DMS 273 treated with DMSO at 0.1 percent for 48 hours (cell line): Measurements from ENCODE around the gene TMEM134.
"Not testable (repeated sequence)": the region's sequence is repeated elsewhere in the genome, so short reads cannot be mapped to it uniquely, and the experiment has no call there.

Experiments used
- DNase-seq: peaks from one replicate; lab custom pipeline; 2025; lab: John Stamatoyannopoulos, UW

TMEM134 gene

GRCh38 chr11:67485873-67486361 lies 16.9 kb upstream of the TMEM134 start:
- DNase-seq = not testable (repeated sequence)

DNA sequence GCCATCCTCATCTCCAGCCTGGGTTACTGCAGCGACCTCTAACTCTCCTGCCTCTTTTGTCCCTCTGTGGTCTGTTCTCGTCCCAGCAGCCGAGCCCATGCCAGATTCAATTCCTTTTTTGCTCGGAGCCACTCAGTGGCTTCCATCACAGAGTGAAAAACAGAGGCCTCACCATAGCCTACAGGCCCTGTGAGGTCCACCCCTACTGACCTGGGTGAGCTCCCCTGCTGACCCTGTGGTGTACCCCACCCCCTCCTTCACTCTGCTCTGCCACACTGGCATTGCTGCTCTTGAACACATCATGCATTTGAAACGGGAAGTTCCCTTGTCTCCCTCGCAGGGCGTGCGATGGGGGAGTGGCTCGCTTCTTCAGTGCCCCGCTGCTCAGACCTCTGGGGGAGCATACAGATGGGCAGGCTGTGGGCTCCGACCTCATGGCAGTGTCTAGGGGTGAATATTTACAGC lies 15.8 kb upstream of the TMEM134 start:
- DNase-seq = no peak

DNA sequence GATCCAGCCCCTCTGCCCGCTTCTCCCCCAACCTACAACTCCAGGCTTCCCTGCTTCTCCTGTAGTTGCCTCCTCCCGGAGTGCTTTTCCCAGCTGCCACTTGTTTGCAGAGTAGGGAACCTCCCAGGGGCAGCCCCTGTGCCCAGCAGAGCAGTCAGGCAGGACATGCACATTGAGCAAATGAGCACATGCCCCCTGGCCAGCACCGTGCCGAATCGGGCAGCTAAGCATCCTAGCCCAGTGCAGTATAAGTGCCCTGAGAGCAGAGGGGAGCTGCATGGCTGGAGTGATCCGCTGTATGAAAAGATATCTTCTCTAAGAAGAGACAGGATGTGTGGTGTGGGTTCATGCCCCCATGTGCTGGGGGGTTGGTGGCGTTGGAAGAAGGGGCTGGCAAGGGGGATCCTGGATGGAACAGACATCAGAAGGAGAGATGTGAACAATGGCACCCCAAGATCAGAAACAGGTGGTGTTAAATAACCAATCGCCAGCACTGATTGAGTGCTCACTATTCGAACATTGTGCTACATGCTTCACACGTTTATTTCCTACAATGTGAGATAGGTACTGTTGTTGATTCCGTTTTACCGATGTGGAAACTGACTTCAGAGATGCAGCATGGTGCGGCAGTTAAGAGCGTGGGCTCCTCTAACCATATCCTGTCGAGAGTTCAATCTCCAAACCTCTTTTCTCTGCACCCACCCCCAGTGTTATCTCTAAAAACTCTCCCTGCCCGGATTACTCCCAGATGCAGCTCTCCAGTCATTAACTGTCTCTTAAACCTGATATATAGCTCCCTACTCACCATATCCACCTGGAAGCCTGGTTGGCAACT lies 15.0 kb upstream of the TMEM134 start:
- no peak for DNase-seq

DNA sequence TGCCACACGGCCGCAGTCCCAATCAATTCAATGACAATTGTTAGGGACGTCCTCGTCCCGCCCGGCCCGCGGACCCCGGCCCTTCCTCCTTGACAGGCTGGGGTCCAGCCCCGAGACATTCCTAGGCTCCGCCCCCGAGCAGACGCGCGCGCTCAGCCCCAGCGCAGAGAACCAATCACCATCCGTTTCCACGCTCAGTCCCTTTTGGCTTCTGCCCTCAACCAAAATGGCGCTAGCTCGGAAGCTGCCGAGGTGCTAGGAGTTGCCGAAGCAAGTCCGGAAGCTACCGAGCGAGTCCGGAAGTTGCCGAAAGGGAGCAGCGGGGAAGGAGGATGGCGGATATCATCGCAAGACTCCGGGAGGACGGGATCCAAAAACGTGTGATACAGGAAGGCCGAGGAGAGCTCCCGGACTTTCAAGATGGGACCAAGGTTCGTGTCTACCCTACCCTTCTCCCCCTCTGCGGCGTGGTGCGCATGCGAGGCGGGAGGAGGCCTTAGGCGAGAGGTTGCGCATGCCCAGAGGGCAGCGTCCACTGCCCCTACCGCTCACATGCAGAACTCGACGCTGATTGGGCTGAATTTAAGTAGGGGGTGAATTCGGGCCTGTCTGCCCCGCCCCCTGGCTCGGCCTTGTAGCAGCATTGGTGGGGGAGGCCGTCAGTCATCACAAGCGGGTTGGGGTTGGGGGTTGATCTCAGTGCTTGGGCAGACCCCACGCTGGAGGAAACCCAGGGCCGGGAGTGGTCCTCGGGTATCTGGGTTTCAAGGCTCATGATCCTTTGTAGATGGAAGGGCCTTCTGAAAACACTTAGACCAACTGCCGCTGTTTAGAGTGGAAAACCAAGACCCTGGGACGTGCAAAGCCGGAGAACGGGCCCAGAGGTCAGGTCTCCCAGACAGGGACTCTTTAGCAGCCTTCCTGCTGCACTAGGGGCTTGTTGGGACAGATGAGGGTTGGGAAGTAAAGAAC lies 14.1 kb upstream of the TMEM134 start, which contains the start of gene AIP:
Gene AIP, plus strand, starts transcription at position 200 of the 972 bp plus-strand sequence. Its CDS starts 133 bp downstream, at position 333.
- DNase-seq = peak; percentile 85

GRCh38 chr11:67482275-67482826 lies 13.3 kb upstream of the TMEM134 start:
- DNase-seq = no peak

DNA sequence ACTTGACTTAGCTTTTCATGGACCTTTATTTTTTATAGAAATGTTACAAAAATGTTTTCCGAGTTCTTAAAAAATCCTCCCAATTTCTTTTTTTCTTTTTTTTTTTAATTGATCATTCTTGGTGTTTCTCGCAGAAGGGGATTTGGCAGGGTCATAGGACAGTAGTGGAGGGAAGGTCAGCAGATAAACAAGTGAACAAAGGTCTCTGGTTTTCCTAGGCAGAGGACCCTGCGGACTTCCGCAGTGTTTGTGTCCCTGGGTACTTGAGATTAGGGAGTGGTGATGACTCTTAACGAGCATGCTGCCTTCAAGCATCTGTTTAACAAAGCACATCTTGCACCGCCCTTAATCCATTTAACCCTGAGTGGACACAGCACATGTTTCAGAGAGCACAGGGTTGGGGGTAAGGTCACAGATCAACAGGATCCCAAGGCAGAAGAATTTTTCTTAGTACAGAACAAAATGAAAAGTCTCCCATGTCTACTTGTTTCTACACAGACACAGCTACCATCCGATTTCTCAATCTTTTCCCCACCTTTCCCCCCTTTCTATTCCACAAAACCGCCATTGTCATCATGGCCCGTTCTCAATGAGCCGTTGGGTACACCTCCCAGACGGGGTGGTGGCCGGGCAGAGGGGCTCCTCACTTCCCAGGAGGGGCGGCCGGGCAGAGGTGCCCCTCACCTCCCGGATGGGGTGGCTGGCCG lies 8.4 kb upstream of the TMEM134 start:
- not testable (repeated sequence) for DNase-seq

GRCh38 chr11:67476692-67477091 lies 7.6 kb upstream of the TMEM134 start:
- DNase-seq = not testable (repeated sequence)

DNA sequence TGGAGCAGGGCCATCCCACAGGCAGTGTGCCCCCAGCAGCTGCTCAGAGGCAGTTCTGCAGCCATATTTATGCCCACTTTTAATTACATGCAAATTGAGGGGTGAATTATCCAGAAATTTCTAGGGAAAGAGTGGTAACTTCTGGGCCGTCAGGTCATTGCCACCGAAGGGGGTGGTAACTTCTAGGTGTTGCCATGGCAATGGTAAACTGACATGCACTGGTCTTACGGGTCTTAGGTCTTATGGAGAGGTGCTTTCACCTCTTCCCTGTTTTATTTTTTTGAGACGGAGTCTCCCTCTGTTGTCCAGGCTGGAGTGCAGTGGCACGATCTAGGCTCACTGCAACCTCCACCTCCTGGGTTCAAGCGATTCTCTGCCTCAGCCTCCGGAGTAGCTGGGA lies 3.8 kb upstream of the TMEM134 start:
- DNase-seq = no peak

DNA sequence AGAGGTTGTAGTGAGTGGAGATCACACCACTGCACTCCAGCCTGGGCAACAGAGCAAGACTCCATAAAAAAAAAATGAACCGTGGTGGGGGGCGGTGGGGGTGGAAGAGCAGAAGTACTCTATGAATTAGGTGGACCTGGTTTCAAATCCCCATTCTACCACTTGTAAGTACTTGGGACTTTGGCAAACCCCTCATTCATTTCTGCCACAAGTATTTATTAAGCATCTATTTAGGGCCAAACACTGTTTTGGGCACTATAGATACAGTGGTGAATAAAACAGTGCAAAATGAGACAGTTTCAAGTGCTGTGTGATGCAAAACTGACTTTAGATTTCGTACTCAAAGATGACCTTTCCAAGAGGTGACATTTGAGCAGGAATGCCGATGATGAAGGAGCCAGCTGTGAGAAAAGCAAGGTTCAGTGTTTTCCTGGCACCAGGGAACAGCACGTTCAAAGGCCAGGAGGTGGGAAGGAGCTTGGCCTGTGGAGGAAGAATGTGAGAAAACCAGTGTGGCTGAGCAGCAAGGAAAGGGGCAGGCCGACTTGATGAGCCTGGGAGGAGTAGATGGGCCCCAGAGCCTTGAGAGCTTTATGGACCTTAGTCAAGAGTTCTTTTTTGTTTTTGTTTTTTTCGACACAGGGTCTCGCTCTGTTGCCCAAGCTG lies 1.4 kb upstream of the TMEM134 start:
- no peak for DNase-seq

DNA sequence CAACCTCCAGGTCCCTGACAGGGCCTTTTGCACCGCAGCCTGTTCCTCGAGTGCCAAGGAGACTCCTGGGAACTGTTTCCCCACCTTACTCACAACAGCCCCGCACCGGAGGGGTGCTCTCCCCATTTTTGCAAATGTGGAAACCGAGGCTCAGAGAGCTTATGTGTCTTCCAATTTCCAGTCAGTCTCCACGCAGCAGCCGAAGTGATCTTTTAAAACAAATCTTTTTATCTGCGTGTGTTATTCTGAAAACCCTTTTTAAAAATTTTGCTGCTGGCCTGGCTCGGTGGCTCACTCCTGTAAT lies 409 bp upstream of the TMEM134 start:
- DNase-seq = no peak

DNA sequence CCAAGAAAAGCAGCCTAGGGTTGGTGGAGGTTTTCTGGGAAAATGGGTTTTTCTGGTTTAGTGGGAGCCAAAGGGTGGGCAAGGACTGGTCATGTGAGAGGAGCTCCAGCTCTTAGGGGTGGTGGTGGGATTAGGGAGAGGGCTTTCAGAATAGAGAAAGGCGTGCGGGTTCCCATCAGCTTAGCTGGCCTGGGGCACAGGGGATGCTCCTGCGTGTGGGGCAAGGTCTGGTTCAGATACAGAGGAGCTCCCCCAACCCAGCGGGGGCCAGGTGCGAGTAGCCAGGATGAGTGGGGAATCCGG lies 644 bp downstream of the TMEM134 start:
- DNase-seq = no peak

- no peak for DNase-seq
These were observed 995 bp downstream of the TMEM134 start for GRCh38 chr11:67468056-67468455.

- DNase-seq = no peak
These were observed 1.9 kb downstream of the TMEM134 start for GRCh38 chr11:67466962-67467771.

DNA sequence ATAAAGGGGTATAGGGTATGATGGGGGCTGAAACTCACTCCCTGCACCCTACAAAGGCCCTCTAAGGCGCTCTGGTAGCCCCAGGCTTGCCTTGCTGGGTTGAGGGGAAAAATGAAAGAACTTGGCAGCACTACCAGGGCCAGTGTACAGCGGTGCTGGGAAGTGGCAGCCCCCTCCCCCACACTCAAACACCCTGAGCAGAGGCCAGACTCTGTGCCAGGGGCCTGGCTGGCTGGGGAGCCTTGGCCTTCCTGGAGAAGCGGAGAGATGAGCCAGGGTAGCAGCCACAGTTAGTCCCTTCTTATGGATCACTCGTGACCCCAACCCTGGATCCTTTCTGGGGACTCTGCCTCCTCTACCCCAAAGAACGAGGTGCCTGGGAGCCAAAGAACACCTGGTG lies 2.7 kb downstream of the TMEM134 start:
- DNase-seq = no peak

DNA sequence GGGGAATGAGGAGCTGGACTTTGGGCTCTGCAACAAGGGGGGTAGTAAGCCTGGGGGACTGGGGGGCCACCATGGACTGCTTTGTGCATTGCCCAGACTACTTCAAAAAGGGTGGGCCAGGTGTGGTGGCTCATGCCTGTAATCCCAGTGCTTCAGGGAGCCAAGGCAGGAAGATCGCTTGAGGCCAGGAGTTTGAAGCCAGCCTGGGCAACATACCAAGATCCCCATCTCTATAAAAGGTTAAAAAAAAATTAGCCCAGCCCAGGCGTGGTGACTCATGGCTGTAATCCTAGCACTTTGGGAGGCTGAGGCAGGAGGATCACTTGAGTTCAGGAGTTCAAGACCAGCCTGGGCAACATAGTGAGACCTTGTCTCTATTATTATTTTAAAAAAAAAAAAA lies 3.5 kb downstream of the TMEM134 start:
- not testable (repeated sequence) for DNase-seq

DNA sequence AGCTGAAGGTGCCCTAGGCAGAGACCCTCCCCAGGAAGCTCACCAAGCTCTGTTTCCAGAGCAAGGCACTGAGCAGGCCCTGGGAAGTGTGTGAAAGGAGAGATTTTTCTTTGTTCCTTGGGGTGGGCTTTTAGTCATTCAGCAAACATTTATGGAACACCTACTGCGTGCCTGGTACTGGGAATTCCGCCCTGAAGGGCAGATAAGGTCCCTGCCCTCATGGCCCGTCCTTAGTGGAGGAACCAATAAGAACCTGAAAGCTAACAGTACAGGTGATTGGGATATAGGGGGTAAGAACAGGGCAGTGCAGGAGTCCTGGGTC lies 3.9 kb downstream of the TMEM134 start:
- DNase-seq = no peak

- DNase-seq = no peak
These were observed 4.5 kb downstream of the TMEM134 start for GRCh38 chr11:67464411-67465188.

GRCh38 chr11:67463680-67464410 lies 5.2 kb downstream of the TMEM134 start:
- no peak for DNase-seq

DNA sequence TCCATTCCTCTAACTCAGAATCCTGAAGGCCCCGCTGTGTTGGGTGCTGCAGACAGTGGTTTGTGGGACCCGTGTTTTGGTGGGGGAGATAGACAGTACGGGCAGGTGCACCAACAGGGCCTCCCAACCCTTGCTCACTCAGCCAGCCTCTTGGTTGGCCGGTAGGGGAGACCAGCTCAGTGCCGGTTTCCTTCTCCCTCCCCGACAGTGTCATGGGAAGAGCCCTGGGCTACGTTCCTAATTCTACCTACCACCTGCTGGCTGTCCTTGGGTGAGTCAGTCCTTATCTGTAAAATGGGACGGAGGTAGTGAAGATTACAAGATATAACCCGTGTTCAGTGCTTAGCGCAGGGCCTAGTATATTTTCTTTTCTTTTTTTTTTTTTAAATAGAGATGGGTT lies 5.9 kb downstream of the TMEM134 start:
- DNase-seq = no peak
